ENCODE data around the gene DPCD. TPM values are rescaled to one million over a fixed set of nuclear protein-coding genes. Genes with fewer than 3 reads are reported as not detected.

DPCD gene
- total RNA-seq, 1 experiment from 2014 or later = 39.5 TPM

DNA sequence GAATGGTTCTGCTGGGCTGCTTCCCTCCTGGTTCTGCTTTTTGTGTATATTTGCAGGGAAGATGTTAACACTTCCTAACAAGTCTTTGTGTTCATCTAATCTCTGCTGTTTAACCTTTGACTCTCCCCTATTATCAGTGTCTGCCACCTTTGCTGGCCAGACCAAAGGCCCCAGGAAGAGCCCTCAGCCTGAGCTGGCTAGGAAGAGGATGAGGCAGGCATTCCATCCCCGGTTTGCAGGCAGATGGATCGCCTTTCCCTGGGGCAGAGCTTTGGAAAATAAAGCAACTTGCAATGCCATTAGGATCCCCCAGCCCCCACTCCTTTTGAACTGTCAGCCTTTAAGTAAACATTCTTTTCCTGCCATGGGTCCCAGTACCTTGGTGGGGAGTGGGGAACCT, 19.0 kb downstream of the DPCD start:
- Histone ChIP-seq H2AFZ (ENCODE audit: low read depth, low read length, poor library complexity, severe bottlenecking) (no peak overlapping the region), H3K36me3 (ENCODE audit: control insufficient read depth in 1 of 2, insufficient read depth in 2 of 2, low read length in 2 of 2) (peaks cover 9 to 12% of the 10 kb centered on the region in 2 experiments; a peak in 2 of 4 replicates), H3K27ac (ENCODE audit: low read depth, low read length) (no peak overlapping the region), H4K20me1 (ENCODE audit: insufficient read depth) (0 out of 2 replicates have a peak, but pooled peaks cover 5% of the 10 kb centered on the region), H3K4me3 (replicated peaks in 1 of 2; ENCODE audit: low read depth in 1 of 2, low read length in 2 of 2) (no peak overlapping the region), H3K4me2 (ENCODE audit: low read length) (no peak overlapping the region), H3K27me3 (ENCODE audit: insufficient read depth, low read length) (no peaks in the 10 kb centered on the region), H3K79me2 (ENCODE audit: insufficient read depth, low read length) (no peaks in the 10 kb centered on the region), H3K9me3 (ENCODE audit: control insufficient read depth in 1 of 2, insufficient read depth in 1 of 2, low read depth in 1 of 2, low read length in 2 of 2) (no peaks in the 10 kb centered on the region), H3K9me2 (ENCODE audit: insufficient read depth) (no peaks in the 10 kb centered on the region), H3K9ac (ENCODE audit: low read length) (no peak overlapping the region), H3K4me1 (ENCODE audit: control insufficient read depth in 1 of 2, insufficient read depth in 2 of 2, low read length in 2 of 2) (peaks cover 0 to 6% of the 10 kb centered on the region in 2 experiments; a peak in 1 of 4 replicates)
- RAD21 ChIA-PET (ENCODE audit: low non-redundant PET in 1 of 2, low total read pairs in 2 of 2, uncharacterized antibody in 2 of 2, unreplicated experiment in 2 of 2) = no interaction called here
- no peak for TF ChIP-seq POLR2AphosphoS5 (IDR thresholded peaks at IDR 0.05; ENCODE audit: low read depth, low read length)
- no peak for TF ChIP-seq SP1 (IDR thresholded peaks at IDR 0.05; ENCODE audit: low read depth)
- no peak for TF ChIP-seq EZH2 (IDR thresholded peaks at IDR 0.05)
- no peak for TF ChIP-seq YY1 (IDR thresholded peaks at IDR 0.05; ENCODE audit: extremely low read depth, insufficient replicate concordance, low read depth, low read length)
- TF ChIP-seq JUND (IDR thresholded peaks at IDR 0.05) = no peak
- TF ChIP-seq EZH2phosphoT487 (IDR thresholded peaks at IDR 0.05; ENCODE audit: borderline replicate concordance) = no peak
- ATAC-seq (no peak), DNase-seq (ENCODE audit: low read depth, low spot score) (no peak)
- POLR2A ChIA-PET = no interaction called here
- BruUV-seq (replicated peaks) = no TSS peak
- CTCF ChIA-PET = interaction anchor here (6.0 kb wide), 1 partner anchor 175 kb away, joined by 220 read pairs; the partner anchor contains the start of gene NPM3
- intact Hi-C loops (cut with micrococcal nuclease) = no loop called here

GRCh38 chr10:101609481-101609880, 21.4 kb downstream of the DPCD start:
- no TSS peak for BruUV-seq (replicated peaks)
- ChIA-PET POLR2A (no interaction called here), CTCF (interaction anchor here (1.9 kb wide), 1 partner anchor 172 kb away, joined by 9 read pairs; no protein-coding TSS in a partner anchor), RAD21 (ENCODE audit: low non-redundant PET in 1 of 2, low total read pairs in 2 of 2, uncharacterized antibody in 2 of 2, unreplicated experiment in 2 of 2) (interaction anchor here in 1 of 2 experiments (0.5 kb wide), 1 partner anchor 11 kb away, joined by 6 read pairs; no protein-coding TSS in a partner anchor)
- Histone ChIP-seq H3K4me1 (ENCODE audit: control insufficient read depth in 1 of 2, insufficient read depth in 2 of 2, low read length in 2 of 2) (peaks cover 0 to 6% of the 10 kb centered on the region in 2 experiments; a peak in 1 of 4 replicates), H3K4me3 (replicated peaks in 1 of 2; ENCODE audit: low read depth in 1 of 2, low read length in 2 of 2) (no peak overlapping the region), H3K4me2 (ENCODE audit: low read length) (no peak overlapping the region), H3K9me3 (ENCODE audit: control insufficient read depth in 1 of 2, insufficient read depth in 1 of 2, low read depth in 1 of 2, low read length in 2 of 2) (no peaks in the 10 kb centered on the region), H4K20me1 (ENCODE audit: insufficient read depth) (no peaks in the 10 kb centered on the region), H3K27me3 (ENCODE audit: insufficient read depth, low read length) (no peaks in the 10 kb centered on the region), H3K79me2 (ENCODE audit: insufficient read depth, low read length) (no peaks in the 10 kb centered on the region), H3K27ac (ENCODE audit: low read depth, low read length) (no peak overlapping the region), H3K36me3 (ENCODE audit: control insufficient read depth in 1 of 2, insufficient read depth in 2 of 2, low read length in 2 of 2) (peaks cover 9 to 12% of the 10 kb centered on the region in 2 experiments; a peak in 2 of 4 replicates), H2AFZ (ENCODE audit: low read depth, low read length, poor library complexity, severe bottlenecking) (no peak overlapping the region), H3K9me2 (ENCODE audit: insufficient read depth) (no peaks in the 10 kb centered on the region), H3K9ac (ENCODE audit: low read length) (no peak overlapping the region)
- DNase-seq (ENCODE audit: low read depth, low spot score) (no peak), ATAC-seq (no peak)
- intact Hi-C loops (cut with micrococcal nuclease) = no loop called here
- no peak for TF ChIP-seq CEBPB (IDR thresholded peaks at IDR 0.05; ENCODE audit: low read depth)
- no peak for TF ChIP-seq TCF7L2 (IDR thresholded peaks at IDR 0.05; ENCODE audit: borderline replicate concordance, extremely low read depth, insufficient read depth, insufficient read length)
- TF ChIP-seq MAX (IDR thresholded peaks at IDR 0.05) = no peak
- TF ChIP-seq CBX3 (IDR thresholded peaks at IDR 0.05; ENCODE audit: low read depth) = no peak

Data from HCT116 (cell line).